Lung (tissue), 12 donors: ENCODE results near the gene ZFP90. TPM values are rescaled to one million over a fixed set of nuclear protein-coding genes. Genes with fewer than 3 reads are reported as not detected.
"Not testable (repeated sequence)": the region's sequence is repeated elsewhere in the genome, so short reads cannot be mapped to it uniquely, and the experiment has no call there.

Experiments
- ATAC-seq: fragments of 200-7000 bp; cut with Tn5 transposase; one replicate; pipeline ENCODE4 v1.9.1; 2020; ENCODE audit warnings: moderate number of reproducible peaks; ENCODE audit not compliant: insufficient read depth, low FRiP score
- DNase-seq, 3 donors: peaks; one replicate each; pipeline ENCODE4 v3.0.0-alpha.2; 2013 to 2017
- H3K27ac ChIP-seq, 2 donors: one replicate each; pipeline ENCODE4 v1.5.1; 2013; ENCODE audit warnings: mild to moderate bottlenecking in 2 of 2, moderate library complexity in 2 of 2, control low read depth in 1 of 2, inconsistent platforms in 1 of 2, low read depth in 1 of 2, low read length in 1 of 2
- H3K27me3 ChIP-seq, 3 donors: one replicate each; pipeline ENCODE4 v1.5.1; 2013; ENCODE audit warnings: low read length in 2 of 3; ENCODE audit not compliant: control insufficient read depth in 3 of 3, insufficient read depth in 3 of 3
- H3K36me3 ChIP-seq, 4 donors: one replicate each; pipeline ENCODE4 v1.5.1; 2013; ENCODE audit warnings: low read length in 4 of 4, mild to moderate bottlenecking in 1 of 4, moderate library complexity in 1 of 4; ENCODE audit not compliant: control insufficient read depth in 4 of 4, insufficient read depth in 4 of 4
- H3K4me1 ChIP-seq, 5 donors: one replicate each; pipeline ENCODE4 v1.5.1; 2013; ENCODE audit warnings: low read length in 5 of 5, mild to moderate bottlenecking in 2 of 5, moderate library complexity in 1 of 5; ENCODE audit not compliant: control insufficient read depth in 5 of 5, insufficient read depth in 5 of 5
- H3K4me3 ChIP-seq: one replicate; pipeline ENCODE4 v1.5.1; 2013; ENCODE audit warnings: mild to moderate bottlenecking, control low read depth, moderate library complexity
- H3K9ac ChIP-seq, 2 donors: one replicate each; pipeline ENCODE4 v1.5.1; 2013; ENCODE audit warnings: low read length in 2 of 2, control low read depth in 1 of 2; ENCODE audit not compliant: insufficient read depth in 1 of 2
- H3K9me3 ChIP-seq, 4 donors: one replicate each; pipeline ENCODE4 v1.5.1; 2013; ENCODE audit warnings: low read length in 3 of 4, mild to moderate bottlenecking in 1 of 4, moderate library complexity in 1 of 4; ENCODE audit not compliant: control insufficient read depth in 4 of 4, insufficient read depth in 3 of 4
- WGBS, 2 donors: extraction: QIAGEN DNeasy Blood & Tissue Kit; methylation state at CpG; one replicate each; pipeline ENCODE4 v1.1.7; 2013; 5-methylcytosine and 5-hydroxymethylcytosine counted together
- polyA plus RNA-seq, 2 donors: library from polyadenylated mRNA; stranded (reverse); fragments of 200-250 nt; gene quantifications; one replicate each; pipeline ENCODE4 v1.2.1, GENCODE V29; 2013
- total RNA-seq, 2 donors: library from RNA; depleted of rRNA in 1 of 2; stranded (reverse); fragments of >200 nt in 1 of 2; gene quantifications; one replicate each; pipeline ENCODE4 v1.2.1, GENCODE V29; 2014 to 2021
- TF ChIP-seq, protein P1 (sequence below): IDR thresholded peaks from 2 replicates; pipeline ENCODE4 v1.5.1; 2012; ENCODE audit warnings: mild to moderate bottlenecking; ENCODE audit errors: control extremely low read depth, extremely low read depth
- donor health status: control.
- donor health status: control.
- donor health status: Bipolar disorder and iron deficiency.
- donor health status: healthy.
- donor health status: DM: yes; HTN: yes; CAD: no.

The ZFP90 gene
- total and polyA plus RNA-seq, 4 donors: 5.9 to 39.6 (median 12.6) TPM

DNA sequence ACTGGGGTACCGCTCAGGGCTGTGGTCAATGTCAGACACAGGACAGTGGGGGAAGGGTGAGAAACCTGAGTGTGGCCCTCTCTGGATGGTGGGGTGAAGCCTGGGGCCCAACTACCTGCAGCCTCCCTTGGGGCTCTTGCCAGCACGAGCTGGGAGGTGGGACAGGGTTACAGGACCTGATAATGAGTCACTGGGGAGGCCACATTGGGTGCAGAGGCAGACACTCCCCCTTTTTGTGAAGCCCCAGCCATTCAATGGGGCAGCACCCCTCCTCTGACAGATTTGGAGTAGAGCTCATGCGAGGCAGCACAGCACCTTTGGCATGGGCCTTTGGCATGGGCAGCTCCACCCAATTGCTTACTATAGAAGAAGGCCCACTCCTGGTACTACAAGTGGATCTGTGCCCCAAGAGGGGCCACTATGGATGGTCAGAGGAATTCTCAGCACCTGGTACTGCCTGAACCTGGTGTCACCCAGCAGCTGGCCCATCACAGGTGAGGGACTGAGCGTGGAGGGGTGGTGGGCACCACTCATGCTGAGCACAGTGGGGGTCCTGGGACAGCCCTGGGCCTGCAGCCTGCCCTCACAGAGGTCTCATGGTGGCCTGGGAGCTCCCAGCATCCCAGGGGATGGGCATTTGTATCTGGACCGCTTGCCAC, 45.5 kb upstream of the ZFP90 start:
- H3K4me3 ChIP-seq: no peak overlapping the region
- H3K27ac ChIP-seq: no peak overlapping the region
- no peaks in the 10 kb centered on the region for H3K9me3 ChIP-seq
- DNase-seq: no peak
- no peaks in the 10 kb centered on the region for H3K4me1 ChIP-seq
- H3K9ac ChIP-seq: no peak overlapping the region
- H3K27me3 ChIP-seq: no peaks in the 10 kb centered on the region
- no peaks in the 10 kb centered on the region for H3K36me3 ChIP-seq
- 95 to 97% methylated on average over 5 of the region's 5 CpGs for WGBS, 2 donors
- TF ChIP-seq, protein P1, sequence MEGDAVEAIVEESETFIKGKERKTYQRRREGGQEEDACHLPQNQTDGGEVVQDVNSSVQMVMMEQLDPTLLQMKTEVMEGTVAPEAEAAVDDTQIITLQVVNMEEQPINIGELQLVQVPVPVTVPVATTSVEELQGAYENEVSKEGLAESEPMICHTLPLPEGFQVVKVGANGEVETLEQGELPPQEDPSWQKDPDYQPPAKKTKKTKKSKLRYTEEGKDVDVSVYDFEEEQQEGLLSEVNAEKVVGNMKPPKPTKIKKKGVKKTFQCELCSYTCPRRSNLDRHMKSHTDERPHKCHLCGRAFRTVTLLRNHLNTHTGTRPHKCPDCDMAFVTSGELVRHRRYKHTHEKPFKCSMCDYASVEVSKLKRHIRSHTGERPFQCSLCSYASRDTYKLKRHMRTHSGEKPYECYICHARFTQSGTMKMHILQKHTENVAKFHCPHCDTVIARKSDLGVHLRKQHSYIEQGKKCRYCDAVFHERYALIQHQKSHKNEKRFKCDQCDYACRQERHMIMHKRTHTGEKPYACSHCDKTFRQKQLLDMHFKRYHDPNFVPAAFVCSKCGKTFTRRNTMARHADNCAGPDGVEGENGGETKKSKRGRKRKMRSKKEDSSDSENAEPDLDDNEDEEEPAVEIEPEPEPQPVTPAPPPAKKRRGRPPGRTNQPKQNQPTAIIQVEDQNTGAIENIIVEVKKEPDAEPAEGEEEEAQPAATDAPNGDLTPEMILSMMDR: no peak
- no peak for ATAC-seq

DNA sequence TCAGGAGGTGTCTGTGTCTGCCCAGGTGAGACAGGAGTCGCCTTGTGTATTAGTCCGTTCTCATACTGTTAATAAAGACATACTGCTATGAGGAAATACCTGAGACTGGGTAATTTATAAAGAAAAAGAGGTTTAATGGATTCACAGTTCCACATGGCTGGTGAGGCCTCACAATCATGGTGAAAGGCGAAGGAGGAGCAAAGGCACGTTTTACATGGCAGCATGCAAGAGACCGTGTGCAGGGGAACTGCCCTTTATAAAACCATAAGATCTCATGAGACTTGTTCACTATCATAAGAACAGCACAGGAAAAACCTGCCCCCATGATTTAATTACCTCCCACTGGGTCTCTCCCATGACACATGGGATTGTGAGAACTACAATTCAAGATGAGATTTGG, 44.8 kb upstream of the ZFP90 start:
- not testable (repeated sequence) for H3K9ac ChIP-seq, DNase-seq, H3K9me3 ChIP-seq, H3K27me3 ChIP-seq, ATAC-seq, H3K4me3 ChIP-seq, H3K36me3 ChIP-seq, H3K4me1 ChIP-seq, H3K27ac ChIP-seq
- WGBS, 2 donors: 97 to 98% methylated on average over 5 of the region's 5 CpGs

DNA sequence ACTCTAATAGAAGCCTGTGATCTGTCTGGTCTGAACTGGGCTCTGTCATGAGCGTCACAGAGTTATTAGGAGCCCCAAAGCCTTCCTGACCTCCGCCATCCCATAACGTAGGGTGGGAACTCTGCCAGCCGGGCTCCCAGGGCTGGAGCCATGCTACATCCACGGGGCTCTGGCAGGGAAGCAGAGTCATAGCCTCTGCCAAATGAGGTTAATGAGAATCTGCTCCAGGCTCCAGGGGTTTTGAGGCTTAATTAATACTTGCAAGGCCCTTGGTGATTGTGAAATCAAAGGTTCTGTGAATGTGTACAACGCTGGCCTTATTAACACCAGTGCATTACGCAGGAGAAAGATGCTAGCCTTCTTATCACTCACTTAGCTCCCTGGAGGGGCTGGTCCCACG, 42.4 kb upstream of the ZFP90 start:
- Histone ChIP-seq H3K36me3 (no peaks in the 10 kb centered on the region), H3K9ac (no peak overlapping the region), H3K9me3 (no peaks in the 10 kb centered on the region), H3K4me3 (no peak overlapping the region), H3K4me1 (peaks cover 0 to 5% (median 0%) of the 10 kb centered on the region in 5 donors), H3K27me3 (no peaks in the 10 kb centered on the region), H3K27ac (no peak overlapping the region)
- peak in 1 of 3 donors; percentile 16 for DNase-seq
- WGBS, 2 donors: 65 to 72% methylated on average over 8 of the region's 8 CpGs
- TF ChIP-seq, protein P1: no peak
- no peak for ATAC-seq

GRCh38 chr16:68499006-68499405, 40.1 kb upstream of the ZFP90 start:
- no peak overlapping the region for H3K4me3 ChIP-seq
- TF ChIP-seq, protein P1: no peak
- peaks cover 0 to 2% (median 0%) of the 10 kb centered on the region in 3 donors for H3K27me3 ChIP-seq
- no peak overlapping the region for H3K9ac ChIP-seq
- H3K9me3 ChIP-seq: no peaks in the 10 kb centered on the region
- no peaks in the 10 kb centered on the region for H3K36me3 ChIP-seq
- no peak overlapping the region for H3K27ac ChIP-seq
- 17 to 27% methylated on average over 5 of the region's 5 CpGs for WGBS, 2 donors
- ATAC-seq (no peak), DNase-seq (peak; percentile 48 to 58 (median 48))
- peaks cover 0 to 5% (median 0%) of the 10 kb centered on the region in 5 donors for H3K4me1 ChIP-seq
